Colon (tissue), 2 donors: Measurements from ENCODE around the gene SUPT3H.
"Not testable (repeated sequence)": the region's sequence is repeated elsewhere in the genome, so short reads cannot be mapped to it uniquely, and the experiment has no call there.

Experiments used
- FAIRE-seq: peaks from 2 replicates; lab custom pipeline; 2012; peaks lifted over from hg19 to GRCh38; lab: Jason Lieb, UNC
- donor health status: control.
- donor health status: control.

Gene SUPT3H

DNA sequence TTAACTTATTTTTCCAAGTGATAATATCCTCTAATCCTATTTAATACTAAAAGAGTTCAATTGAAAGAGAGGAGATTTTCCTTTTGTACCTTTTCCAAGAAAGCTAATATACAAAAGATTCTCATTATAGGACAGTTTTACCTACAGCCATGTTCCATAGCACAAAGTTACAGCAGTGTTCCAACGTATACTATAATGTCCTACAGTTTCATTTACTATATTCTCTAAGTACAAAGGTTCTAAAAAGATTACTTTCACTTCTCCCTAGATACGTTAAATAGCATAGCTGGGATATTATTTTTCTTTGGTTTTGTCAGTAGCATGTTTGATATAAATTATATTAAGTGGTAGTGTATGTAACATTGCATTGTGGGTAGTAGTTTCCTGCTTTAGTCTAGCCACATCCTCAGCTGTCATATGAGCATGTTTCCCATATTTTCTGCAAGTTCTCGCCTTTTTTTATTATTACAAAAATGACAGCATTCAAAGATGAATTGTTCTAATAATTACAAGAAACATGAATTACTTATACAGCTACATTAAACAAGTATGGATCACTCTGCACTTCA, 54.0 kb downstream of the SUPT3H start:
- FAIRE-seq, result peak; percentile 18

DNA sequence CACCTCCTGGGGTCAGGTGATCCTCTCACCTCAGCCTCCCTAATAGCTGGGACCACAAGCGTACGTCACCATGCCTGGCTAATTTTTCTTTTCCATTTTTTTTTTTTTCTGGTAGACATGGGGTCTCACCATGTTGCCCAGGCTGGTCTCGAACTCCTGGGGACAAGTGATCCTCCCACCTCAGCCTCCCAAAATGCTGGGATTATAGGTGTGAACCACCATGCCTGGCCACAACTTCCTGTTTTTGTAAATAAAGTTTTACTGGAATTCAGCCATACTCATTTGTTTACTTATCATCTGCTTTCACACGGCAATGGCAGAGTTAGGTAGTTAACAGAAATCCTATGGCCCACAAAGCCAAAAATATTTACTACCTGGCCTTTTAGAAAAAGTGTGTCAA, 57.4 kb downstream of the SUPT3H start:
- FAIRE-seq, result no peak

DNA sequence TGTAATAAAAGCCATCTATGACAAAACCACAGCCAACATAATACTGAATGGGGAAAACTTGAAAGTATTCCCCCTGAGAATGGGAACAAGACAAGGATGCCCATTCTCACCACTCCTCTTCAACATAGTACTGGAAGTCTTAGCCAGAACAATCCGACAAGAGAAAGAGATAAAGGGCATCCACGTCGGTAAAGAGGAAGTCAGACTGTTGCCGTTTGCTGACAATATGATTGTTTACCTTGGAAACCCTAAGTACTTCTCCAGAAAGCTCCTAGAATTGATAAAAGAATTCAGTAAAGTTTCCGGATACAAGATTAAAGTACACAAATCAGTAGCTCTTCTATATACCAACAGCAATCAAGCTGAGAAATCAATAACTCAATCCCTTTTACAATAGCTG, 63.6 kb downstream of the SUPT3H start:
- no peak for FAIRE-seq

DNA sequence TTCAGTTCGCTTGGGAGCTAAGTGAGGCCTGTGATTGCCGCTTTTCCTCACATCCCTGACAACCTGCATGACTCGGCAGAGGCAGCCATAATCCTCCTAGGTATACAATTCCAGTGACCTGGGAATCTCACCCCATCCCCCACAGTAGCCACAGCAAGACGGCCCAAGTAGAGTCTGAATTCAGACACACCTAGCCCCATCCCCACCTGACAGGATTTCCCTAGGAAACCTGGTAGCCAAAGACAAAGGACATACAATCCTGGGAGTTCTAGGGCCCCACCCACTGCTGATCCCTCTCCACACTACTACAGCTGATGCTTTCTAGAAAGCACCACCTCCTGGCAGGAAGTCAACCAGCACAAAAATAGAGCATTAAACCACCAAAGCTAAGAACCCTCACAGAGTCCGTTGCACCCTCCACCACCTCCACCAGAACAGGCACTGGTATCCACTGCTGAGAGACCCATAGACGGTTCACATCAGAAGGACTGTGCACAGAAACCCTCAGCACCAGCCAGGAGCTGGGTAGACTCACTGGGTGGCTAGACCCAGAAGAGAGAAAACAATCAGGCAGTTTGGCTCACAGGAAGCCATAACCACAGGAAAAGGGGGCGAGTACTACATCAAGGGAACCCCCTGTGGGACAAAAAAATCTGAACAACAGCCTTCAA, 67.5 kb downstream of the SUPT3H start:
- no peak for FAIRE-seq

DNA sequence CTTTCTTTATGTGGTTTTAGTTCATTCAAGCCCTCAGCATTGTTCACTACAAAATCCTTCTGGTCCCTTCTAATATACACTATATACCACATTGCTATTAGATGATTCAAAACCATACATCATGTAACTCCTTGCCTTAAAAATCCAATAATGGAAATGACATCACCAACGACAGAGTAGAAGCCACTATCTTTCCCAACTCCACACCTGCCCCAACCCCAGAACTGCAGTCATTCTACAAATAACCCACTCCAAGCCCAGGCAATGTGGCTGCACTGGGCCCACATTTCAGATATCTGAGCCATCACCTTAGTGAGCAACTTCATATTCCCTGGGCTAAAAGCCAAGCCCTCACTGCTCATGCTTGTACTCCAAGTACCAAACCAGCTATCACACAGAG, 72.2 kb downstream of the SUPT3H start:
- FAIRE-seq, result no peak

DNA sequence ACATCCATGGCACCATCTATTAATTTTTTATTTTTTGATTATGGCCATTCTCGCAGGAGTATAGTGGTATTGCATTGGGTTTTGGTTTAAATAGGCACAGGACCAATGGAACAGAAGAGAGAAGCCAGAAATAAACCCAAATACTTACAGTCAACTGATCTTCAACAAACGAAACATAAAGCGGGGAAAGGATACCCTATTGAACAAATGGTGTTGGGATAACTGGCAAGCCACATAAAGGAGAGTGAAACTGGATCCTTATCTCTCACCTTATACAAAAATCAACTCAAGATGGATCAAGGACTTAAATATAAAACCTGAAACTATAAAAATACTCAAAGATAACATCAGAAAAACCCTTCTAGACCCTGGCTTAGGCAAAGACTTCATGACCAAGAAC, 74.9 kb downstream of the SUPT3H start:
- no peak for FAIRE-seq

DNA sequence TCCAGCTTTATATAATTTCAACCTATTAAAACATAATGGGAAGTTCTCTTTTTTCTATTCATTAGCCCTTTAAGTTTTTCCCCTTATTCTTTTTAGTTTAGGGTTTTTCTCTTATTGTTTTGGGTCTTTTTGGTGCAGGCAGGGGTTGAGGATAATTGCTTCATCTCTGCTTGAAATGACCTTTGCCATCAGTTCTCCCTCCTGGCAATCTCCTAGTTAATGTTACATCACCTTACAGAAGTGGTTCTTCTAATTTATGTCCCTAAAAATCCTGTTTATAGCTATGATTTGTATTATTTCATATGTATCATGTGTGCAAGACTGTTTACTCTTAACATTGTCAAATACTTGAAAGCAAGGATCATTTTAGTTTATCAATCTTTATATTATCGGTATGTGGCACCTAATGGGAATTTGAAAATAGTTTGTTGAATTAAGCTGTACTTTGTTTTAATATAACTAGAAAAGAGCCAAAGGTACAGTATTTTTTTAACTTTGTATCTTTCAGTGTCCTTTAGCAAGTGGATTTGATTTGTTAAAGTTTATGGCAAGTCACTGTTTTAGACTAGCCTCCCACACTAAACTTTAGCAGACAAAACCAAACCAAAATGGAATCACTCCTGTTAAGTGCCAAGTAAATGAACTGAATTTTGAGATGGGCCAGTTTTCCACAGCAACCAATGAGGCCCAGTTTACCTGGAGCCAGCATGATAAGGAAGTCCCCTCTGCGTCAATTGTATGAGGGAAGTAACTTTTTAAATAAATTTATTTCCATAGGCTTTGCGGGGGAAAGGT, 76.2 kb downstream of the SUPT3H start:
- FAIRE-seq, result no peak

DNA sequence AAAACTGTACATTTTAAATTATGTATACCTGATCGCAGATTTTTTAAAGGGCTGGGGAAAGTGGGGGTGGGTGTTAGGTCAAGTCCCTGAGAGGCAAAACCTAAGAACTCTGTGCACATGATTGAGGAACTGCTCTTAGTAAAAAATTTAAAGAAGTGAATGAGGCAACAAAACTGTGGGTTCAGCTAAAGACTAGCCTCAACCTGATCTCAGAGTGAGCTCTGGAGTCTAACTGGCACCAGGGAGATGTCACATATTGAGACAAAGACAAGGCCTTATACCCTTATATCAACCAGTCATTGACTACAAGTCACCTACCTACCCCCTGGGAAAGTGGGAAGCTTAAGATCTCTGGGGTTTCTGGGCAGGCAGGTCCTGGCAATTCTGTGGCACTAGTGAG, 77.0 kb downstream of the SUPT3H start:
- FAIRE-seq, result no peak

DNA sequence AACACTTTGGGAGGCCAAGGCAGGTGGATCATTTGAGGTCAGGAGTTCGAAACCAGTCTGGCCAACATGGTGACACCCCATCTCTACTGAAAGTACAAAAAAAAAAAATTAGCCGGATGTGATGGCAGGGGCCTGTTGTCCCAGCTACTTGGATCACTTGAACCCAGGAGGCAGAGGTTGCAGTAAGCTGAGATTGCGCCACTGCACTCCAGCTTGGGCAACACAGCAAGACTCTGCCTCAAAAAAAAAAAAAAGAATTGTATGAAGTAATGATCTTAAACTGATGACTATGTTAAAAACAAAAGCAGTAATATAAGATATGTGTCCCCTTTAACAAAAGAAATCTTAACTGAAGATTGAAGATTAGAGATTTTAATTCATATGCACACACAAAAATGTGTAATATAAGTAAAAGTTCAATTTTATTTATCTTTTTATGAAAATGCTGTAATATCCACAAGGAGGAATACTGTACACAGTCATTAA, 78.6 kb downstream of the SUPT3H start:
- no peak for FAIRE-seq

DNA sequence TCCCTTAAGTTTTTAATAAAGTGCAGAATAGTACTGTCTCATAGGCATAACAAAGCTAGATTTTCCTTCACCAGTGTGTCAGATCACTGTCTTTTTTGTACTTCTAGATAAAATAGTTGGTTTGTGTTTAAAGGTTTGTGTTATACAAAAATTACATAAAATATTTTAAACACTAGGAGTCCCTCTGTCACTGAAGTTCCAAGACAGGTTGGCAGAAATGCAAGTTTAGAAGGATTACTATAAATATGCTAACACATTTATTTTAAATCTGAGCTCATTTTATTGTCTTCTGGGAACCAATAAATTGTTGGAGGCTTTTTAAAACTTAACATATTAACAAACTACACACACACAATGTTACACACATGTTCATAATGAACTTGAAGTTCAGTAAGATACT, 80.4 kb downstream of the SUPT3H start:
- FAIRE-seq, result no peak

DNA sequence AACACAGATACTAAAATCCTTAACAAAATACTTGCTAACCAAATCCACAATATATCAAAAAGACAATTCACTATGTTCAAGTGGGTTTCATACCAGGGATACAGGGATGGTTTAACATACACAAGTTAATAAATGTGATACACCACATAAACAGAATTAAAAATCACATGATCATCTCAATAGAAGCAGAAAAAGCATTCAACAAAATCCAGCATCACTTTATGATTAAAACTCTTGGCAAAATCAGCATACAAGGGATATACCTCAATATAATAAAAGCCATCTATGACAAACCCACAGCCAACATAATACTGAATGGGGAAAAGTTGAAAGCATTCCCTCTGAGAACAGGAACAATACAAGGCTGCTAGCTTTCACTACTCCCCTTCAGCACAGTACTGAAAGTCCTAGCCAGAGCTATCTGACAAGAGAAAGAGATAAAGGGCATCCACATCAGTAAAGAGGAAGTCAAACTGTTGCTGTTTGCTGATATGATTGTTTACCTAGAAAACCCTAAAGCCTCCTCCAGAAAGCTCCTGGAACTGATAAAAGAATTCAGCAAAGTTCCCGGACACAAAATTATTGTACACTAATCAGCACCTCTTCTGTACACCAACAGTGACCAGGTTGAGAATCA, 83.6 kb downstream of the SUPT3H start:
- FAIRE-seq, result not testable (repeated sequence)

DNA sequence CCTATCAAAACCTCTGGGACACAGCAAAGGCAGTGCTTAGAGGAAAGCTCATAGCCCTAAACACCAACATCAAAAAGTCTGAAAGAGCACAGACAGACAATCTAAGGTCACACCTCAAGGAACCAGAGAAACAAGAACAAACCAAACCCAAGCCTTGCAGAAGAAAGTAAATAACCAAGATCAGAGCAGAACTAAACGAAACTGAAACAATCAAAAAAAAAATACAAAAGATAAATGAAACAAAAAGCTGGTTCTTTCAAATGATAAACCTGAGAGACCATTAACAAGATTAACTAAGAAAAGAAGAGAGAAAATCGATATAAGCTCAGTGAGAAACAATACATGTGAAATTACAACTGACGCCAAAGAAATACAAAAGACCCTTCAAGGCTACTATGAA, 84.4 kb downstream of the SUPT3H start:
- FAIRE-seq, result no peak

DNA sequence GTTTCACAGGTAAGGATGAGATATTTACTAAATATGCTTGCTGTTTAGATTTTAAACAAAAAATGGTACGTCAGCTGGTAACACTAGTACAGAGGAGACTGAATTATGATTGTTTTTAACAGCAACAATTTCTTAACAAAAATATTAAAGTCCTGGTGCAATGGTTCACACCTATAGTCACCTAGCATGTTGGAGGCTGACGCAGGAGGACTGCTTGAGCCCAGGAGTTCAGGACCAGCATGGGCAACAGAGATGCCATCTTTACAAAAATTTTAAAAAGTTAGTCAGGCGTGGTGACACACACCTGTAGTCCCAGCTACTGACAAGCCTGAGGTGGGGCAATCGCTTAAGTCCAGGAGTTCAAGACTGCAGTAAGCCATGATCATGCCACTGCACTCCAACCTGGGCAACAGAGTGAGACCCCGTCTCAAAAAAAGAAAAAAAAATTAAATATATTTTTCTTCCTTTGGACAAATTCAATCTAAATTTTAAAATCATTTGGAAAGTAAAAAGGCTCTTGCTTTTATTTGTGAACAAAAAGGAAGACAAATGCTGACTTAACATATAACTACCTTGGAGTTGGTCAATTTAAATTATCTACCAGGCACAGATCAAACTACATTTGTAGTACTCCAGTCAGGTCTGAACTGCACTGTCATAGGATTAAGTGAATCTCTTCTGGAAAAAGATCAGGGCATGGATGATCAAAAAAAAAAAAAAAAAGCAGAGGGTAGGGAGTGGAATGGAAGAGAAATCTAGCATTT, 87.8 kb downstream of the SUPT3H start:
- FAIRE-seq, result no peak

DNA sequence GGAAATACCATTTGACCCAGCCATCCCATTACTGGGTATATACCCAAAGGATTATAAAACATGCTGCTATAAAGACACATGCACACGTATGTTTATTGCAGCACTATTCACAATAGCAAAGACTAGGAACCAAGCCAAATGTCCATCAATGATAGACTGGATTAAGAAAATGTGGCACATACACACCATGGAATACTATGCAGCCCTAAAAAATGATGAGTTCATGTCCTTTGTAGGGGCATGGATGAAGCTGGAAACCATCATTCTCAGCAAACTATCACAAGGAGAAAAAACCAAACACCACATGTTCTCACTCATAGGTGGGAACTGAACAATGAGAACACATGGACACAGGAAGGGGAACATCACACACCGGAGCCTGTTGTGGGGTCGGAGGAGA, 91.0 kb downstream of the SUPT3H start:
- FAIRE-seq, result not testable (repeated sequence)

DNA sequence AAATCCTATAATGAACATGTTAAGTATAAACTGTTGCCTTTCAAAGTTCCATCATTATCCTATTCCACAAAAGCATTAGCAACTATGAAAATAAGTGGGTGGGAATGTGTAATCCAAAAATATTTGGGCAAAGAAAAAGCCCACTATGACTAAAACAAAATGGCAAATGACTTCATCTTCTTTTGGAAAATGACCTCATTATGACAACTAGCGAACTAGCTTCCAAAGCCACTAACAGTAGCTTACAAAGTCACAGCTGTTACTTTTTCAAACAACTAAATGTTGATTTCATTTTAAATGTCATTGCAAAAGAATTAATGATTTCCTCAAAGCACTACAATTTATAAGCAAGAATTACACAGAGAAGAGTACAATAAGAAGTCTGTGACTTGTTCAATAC, 99.4 kb downstream of the SUPT3H start:
- no peak for FAIRE-seq

DNA sequence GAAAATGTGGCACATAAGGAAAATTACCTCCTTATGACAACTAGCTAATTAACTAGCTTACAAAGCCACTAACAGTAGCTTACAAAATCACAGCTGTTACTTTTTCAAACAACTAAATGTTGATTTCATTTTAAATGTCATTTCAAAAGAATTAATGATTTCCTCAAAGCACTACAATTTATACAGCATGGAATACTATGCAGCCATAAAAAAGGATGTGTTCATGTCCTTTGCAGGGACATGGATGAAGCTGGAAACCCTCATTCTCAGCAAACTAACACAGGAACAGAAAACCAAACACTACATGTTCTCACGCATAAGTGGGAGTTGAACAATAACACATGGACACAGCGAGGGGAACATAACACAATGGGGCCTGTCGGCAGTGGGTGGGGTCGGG, 100.0 kb downstream of the SUPT3H start:
- not testable (repeated sequence) for FAIRE-seq

DNA sequence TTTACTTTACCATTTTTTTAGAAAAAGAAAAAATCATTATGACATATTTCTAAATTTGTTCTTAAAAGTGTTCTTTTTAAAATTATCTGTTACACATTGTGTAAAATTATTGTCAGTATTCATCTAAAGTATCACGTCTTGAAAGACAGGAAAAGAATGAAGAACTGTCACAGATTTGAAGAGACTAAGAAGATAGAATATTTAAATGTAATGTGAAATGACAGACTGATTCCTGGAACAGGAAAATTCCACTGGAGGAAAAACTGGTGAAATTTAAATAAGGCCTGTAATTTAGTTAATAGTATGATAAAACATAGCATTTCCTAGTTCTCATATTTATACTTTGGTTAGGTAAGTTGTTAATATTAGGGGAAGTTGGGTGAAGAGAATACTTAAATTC, 102.4 kb downstream of the SUPT3H start:
- FAIRE-seq, result no peak

DNA sequence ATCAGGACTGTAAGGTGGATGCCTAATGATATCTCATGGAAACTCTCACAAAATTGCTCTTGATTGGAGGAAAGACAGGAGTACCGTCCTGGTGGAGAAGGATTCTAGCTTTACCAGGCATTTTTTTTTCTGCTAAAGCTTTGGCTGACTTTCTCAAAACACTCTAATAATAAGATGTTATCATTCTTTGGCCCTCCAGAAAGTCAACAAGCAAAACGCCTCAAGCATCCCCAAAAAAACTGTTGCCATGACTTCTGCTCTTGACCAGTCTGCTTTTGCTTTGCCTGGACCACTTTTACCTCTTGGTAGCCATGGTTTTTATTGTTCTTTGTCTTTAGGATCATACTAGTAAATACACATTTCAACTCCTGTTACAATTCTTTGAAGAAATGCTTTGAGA, 105.1 kb downstream of the SUPT3H start:
- no peak for FAIRE-seq

DNA sequence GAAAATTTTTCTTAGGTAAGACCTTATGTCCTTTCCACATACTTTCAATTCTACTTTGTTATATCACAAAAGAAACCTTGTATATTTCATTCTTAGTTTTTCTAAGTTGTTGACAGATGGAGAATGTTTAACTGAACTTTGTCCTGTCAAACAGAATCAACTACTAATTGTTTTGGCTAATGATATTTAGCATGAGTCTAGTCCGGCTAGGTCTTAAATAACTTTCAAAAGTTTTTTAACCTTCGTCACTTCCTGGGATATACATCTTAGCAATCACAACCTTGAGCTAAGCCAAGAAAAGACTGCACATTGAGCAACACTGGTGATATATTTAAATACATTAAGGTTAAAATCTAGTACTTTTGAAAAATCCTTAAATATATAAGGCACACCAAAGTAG, 112.5 kb downstream of the SUPT3H start:
- no peak for FAIRE-seq

DNA sequence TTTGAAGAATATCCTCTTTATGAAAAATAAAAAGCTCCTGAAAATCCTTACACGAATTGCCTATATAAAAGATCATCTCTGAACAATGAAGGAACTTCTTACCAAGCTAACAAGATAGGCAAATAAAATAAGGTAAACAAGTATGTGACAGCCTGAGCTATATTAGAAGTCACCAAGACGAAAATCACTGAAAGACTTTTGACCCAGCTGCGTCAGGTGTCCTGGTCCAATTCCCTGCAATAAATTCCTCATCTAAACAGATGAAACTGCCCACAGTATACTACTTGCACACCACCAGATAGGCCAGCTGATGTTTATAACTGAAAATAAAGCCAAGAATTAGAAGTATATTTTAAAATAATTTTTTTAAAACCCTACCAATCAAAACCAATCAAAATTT, 117.0 kb downstream of the SUPT3H start:
- FAIRE-seq, result no peak

DNA sequence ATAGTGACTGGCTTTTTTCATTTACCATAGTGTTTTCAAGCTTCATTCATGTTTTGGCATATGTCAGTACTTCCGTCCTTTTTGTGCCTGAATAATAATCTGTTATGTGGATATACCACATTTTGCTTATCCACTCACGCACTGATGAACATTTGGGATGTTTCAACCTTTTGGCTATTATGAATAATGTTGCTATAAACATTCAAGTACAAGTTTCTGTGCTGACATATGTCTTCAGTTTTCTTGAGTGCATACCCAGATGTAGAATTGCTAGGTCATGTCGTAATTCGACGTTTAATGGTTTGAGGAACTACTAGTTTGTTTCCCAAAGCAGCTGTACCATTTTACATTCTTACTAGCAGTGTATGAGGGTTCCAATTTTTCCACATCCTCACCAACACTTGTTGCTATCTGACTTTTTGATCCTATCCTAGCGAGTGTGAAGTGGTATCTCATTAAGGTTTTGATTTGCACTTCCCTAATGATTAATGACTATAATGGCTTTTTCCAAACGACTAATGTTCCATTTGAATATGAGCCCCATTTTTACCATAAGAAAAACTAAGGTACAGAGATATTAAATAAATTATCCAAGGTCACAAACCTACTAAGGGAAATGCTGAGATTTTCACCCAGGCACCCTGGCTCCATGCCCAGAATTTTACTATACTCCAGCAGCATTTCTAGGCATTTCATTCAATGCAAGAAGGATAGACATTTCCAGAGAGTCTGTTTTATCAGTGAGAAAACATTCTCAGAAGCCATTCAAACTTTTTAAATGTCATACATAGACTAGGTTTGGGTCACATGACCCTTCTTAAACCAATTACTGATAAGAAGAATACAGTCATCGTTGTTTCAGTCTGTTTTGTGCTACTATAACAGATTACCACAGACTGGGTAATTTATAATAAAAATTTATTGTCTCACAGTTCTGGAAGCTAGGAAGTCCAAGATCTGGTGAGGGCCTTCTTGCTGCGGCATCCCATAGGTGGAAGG, 120.7 kb downstream of the SUPT3H start:
- FAIRE-seq, result no peak
